Measurements from ENCODE around the gene STK32B.
"Not testable (repeated sequence)": the region's sequence is repeated elsewhere in the genome, so short reads cannot be mapped to it uniquely, and the experiment has no call there.

Gene STK32B

GRCh38 chr4:5165420-5166369, 114.4 kb downstream of the STK32B start:
- no peak for DNase-seq

GRCh38 chr4:5166377-5166776, 115.1 kb downstream of the STK32B start:
- no peak for DNase-seq

GRCh38 chr4:5168891-5169290, 117.6 kb downstream of the STK32B start:
- DNase-seq: no peak

- not testable (repeated sequence) for DNase-seq
Observed at GRCh38 chr4:5175836-5176235, 124.6 kb downstream of the STK32B start.

- no peak for DNase-seq
Observed at GRCh38 chr4:5184606-5185005, 133.3 kb downstream of the STK32B start.

- DNase-seq: no peak
Observed at GRCh38 chr4:5185551-5185950, 134.3 kb downstream of the STK32B start.

GRCh38 chr4:5186271-5187064, 135.2 kb downstream of the STK32B start:
- no peak for DNase-seq

GRCh38 chr4:5188130-5188529, 136.8 kb downstream of the STK32B start:
- no peak for DNase-seq

- DNase-seq: no peak
Observed at GRCh38 chr4:5191831-5192230, 140.6 kb downstream of the STK32B start.

GRCh38 chr4:5192271-5192670, 141.0 kb downstream of the STK32B start:
- DNase-seq: no peak

- no peak for DNase-seq
Observed at GRCh38 chr4:5192678-5193077, 141.4 kb downstream of the STK32B start.

- no peak for DNase-seq
Observed at GRCh38 chr4:5198656-5199541, 147.6 kb downstream of the STK32B start.

GRCh38 chr4:5199912-5200311, 148.6 kb downstream of the STK32B start:
- DNase-seq: no peak

- DNase-seq: no peak
Observed at GRCh38 chr4:5200513-5200912, 149.2 kb downstream of the STK32B start.

GRCh38 chr4:5203309-5203992, 152.2 kb downstream of the STK32B start:
- DNase-seq: no peak

- DNase-seq: no peak
Observed at GRCh38 chr4:5203993-5204310, 152.7 kb downstream of the STK32B start.

GRCh38 chr4:5204781-5205180, 153.5 kb downstream of the STK32B start:
- no peak for DNase-seq

GRCh38 chr4:5206016-5206790, 154.9 kb downstream of the STK32B start:
- DNase-seq: peak; percentile 84

GRCh38 chr4:5209862-5210261, 158.6 kb downstream of the STK32B start:
- no peak for DNase-seq

GRCh38 chr4:5211282-5211839, 160.1 kb downstream of the STK32B start:
- no peak for DNase-seq
